ENCODE measurements around the gene PLA2G4E.

- TF ChIP-seq POLR2A (IDR thresholded peaks at IDR 0.05; ENCODE audit: low read depth, low read length) (no peak), POLR2AphosphoS5 (IDR thresholded peaks at IDR 0.05; ENCODE audit: low read depth, low read length) (no peak), SPI1 (IDR thresholded peaks at IDR 0.05; ENCODE audit: low read depth, low read length) (no peak)
Measured at GRCh38 chr15:41982133-41982930, 38.5 kb downstream of the PLA2G4E start.
